ENCODE data around the gene RAB4A.

The RAB4A gene

DNA sequence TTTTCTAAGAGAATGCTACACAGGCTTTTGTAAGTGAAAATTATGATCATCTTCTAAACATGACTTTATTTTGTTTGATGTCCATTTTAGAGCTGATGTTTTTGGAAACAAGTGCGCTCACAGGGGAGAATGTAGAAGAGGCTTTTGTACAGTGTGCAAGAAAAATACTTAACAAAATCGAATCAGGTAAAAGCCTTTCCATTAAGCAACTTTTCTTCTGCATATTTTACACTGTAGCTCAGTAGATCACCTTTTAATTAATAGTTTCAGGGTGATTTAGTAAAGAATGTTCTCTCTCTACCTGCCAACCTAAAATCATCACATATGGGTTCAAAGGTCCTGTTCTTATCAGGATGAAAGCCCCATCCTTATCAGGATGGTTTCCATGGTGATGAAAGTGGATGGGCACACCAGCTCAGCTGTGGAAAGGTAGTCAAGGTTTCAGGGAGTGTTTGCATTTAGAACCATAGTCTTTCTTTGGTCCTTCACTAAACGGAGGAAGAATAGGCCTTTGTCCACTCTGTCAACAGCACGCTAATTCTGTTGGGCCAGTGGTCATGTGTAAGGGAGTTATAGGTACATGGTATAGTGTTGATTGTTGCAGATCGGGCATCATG lies 28.1 kb downstream of the RAB4A start:
- no peaks in the 10 kb centered on the region for H3K27me3 ChIP-seq (ENCODE audit: insufficient read depth, poor library complexity, severe bottlenecking)
- H3K27ac ChIP-seq (replicated peaks): no peak overlapping the region
- H3K4me3 ChIP-seq (replicated peaks; ENCODE audit: insufficient read depth, low read length): no peak overlapping the region
- TF ChIP-seq SPI1 (IDR thresholded peaks at IDR 0.05; ENCODE audit: borderline replicate concordance, low read depth): no peak
- no peak for TF ChIP-seq POLR2AphosphoS5 (IDR thresholded peaks at IDR 0.05; ENCODE audit: low read depth)
- no peak for DNase-seq (ENCODE audit: low read depth in 1 of 2, low spot score in 1 of 2)

DNA sequence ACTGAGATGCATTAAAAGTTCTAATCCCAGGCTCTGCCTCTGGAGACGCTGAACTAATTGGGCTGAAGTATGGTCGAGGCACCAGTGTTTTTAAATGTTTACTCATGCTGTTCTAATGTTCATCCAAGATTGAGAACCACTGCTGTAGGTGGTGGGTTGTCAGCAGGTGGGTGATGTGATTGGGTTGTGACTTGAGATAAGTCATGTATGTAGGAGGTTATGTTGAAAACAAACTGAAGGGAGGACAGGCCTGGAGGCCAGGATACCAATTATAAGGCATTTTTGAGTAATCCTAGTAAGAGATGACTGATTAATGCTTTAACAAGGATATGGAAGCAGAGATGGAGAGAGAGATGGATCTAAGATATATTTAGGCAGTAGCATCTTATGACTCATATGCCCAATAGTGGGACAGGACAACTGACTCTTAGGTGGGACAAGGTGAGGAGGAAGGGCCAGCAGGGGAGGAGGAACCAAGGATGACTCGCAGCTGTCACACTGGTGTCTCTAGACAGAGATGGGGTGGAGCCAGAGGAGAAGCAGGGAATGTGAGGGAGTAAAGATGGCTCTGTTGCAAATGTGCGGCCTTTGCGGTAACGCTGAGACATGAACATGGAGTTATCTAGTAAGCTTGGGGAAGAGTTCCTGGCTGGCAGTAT lies 29.3 kb downstream of the RAB4A start:
- Histone ChIP-seq H3K4me3 (replicated peaks; ENCODE audit: insufficient read depth, low read length) (no peak overlapping the region), H3K27me3 (ENCODE audit: insufficient read depth, poor library complexity, severe bottlenecking) (no peaks in the 10 kb centered on the region), H3K27ac (replicated peaks) (no peak overlapping the region)
- DNase-seq (ENCODE audit: low read depth in 1 of 2, low spot score in 1 of 2): no peak
- TF ChIP-seq, protein P1, sequence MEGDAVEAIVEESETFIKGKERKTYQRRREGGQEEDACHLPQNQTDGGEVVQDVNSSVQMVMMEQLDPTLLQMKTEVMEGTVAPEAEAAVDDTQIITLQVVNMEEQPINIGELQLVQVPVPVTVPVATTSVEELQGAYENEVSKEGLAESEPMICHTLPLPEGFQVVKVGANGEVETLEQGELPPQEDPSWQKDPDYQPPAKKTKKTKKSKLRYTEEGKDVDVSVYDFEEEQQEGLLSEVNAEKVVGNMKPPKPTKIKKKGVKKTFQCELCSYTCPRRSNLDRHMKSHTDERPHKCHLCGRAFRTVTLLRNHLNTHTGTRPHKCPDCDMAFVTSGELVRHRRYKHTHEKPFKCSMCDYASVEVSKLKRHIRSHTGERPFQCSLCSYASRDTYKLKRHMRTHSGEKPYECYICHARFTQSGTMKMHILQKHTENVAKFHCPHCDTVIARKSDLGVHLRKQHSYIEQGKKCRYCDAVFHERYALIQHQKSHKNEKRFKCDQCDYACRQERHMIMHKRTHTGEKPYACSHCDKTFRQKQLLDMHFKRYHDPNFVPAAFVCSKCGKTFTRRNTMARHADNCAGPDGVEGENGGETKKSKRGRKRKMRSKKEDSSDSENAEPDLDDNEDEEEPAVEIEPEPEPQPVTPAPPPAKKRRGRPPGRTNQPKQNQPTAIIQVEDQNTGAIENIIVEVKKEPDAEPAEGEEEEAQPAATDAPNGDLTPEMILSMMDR (IDR thresholded peaks at IDR 0.05; ENCODE audit: insufficient read depth, low read length): no peak
- no peak for TF ChIP-seq POLR2AphosphoS5 (IDR thresholded peaks at IDR 0.05; ENCODE audit: low read depth)
- no peak for TF ChIP-seq GABPA (IDR thresholded peaks at IDR 0.05; ENCODE audit: low read depth)
- TF ChIP-seq, protein P2, sequence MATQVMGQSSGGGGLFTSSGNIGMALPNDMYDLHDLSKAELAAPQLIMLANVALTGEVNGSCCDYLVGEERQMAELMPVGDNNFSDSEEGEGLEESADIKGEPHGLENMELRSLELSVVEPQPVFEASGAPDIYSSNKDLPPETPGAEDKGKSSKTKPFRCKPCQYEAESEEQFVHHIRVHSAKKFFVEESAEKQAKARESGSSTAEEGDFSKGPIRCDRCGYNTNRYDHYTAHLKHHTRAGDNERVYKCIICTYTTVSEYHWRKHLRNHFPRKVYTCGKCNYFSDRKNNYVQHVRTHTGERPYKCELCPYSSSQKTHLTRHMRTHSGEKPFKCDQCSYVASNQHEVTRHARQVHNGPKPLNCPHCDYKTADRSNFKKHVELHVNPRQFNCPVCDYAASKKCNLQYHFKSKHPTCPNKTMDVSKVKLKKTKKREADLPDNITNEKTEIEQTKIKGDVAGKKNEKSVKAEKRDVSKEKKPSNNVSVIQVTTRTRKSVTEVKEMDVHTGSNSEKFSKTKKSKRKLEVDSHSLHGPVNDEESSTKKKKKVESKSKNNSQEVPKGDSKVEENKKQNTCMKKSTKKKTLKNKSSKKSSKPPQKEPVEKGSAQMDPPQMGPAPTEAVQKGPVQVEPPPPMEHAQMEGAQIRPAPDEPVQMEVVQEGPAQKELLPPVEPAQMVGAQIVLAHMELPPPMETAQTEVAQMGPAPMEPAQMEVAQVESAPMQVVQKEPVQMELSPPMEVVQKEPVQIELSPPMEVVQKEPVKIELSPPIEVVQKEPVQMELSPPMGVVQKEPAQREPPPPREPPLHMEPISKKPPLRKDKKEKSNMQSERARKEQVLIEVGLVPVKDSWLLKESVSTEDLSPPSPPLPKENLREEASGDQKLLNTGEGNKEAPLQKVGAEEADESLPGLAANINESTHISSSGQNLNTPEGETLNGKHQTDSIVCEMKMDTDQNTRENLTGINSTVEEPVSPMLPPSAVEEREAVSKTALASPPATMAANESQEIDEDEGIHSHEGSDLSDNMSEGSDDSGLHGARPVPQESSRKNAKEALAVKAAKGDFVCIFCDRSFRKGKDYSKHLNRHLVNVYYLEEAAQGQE (IDR thresholded peaks at IDR 0.05; ENCODE audit: insufficient replicate concordance, low read depth): no peak
- no peak for TF ChIP-seq SPI1 (IDR thresholded peaks at IDR 0.05; ENCODE audit: borderline replicate concordance, low read depth)

DNA sequence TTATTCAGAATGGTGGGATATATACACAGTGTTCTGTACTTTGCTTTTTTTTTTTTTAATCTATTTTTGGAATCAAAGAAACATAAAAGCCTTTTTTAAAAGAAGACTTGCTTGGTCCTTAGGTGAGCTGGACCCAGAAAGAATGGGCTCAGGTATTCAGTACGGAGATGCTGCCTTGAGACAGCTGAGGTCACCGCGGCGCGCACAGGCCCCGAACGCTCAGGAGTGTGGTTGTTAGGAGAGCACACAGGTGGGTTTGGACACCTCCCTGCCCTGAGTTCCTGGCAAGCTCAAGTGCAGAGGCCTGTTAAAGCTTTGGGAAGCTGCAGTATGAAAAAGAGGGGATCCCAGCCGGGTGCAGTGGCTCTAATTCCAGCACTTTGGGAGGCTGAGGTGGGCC lies 31.8 kb downstream of the RAB4A start:
- no peak overlapping the region for H3K27ac ChIP-seq (replicated peaks)
- TF ChIP-seq GABPA (IDR thresholded peaks at IDR 0.05; ENCODE audit: low read depth) (no peak), POLR2AphosphoS5 (IDR thresholded peaks at IDR 0.05; ENCODE audit: low read depth) (no peak), SPI1 (IDR thresholded peaks at IDR 0.05; ENCODE audit: borderline replicate concordance, low read depth) (no peak)
- TF ChIP-seq, protein P2 (IDR thresholded peaks at IDR 0.05; ENCODE audit: insufficient replicate concordance, low read depth): no peak
- TF ChIP-seq, protein P1 (IDR thresholded peaks at IDR 0.05; ENCODE audit: insufficient read depth, low read length): no peak
- H3K4me3 ChIP-seq (replicated peaks; ENCODE audit: insufficient read depth, low read length): no peak overlapping the region
- DNase-seq (ENCODE audit: low read depth in 1 of 2, low spot score in 1 of 2): no peak
- no peaks in the 10 kb centered on the region for H3K27me3 ChIP-seq (ENCODE audit: insufficient read depth, poor library complexity, severe bottlenecking)

DNA sequence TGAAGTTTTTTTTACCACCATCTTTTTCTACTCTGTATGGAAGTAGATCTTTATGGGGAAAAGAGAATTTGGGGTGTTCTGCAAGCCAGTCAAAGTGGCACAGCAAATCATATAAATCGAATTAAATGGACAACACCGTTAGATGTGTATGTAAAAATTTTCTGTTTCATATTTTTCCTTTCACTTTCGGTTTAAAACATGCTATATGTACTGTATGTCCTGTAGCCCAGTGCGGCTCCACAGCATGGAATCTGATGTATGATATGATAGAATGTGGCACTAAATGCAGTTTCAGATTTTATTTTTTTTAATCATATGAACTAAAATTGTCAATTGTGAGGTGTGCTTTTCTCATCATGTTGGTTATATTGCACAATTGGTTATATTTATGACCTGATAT lies 32.9 kb downstream of the RAB4A start:
- TF ChIP-seq GABPA (IDR thresholded peaks at IDR 0.05; ENCODE audit: low read depth) (no peak), SPI1 (IDR thresholded peaks at IDR 0.05; ENCODE audit: borderline replicate concordance, low read depth) (no peak), POLR2AphosphoS5 (IDR thresholded peaks at IDR 0.05; ENCODE audit: low read depth) (no peak)
- TF ChIP-seq, protein P1 (IDR thresholded peaks at IDR 0.05; ENCODE audit: insufficient read depth, low read length): no peak
- TF ChIP-seq, protein P2 (IDR thresholded peaks at IDR 0.05; ENCODE audit: insufficient replicate concordance, low read depth): no peak
- Histone ChIP-seq H3K27me3 (ENCODE audit: insufficient read depth, poor library complexity, severe bottlenecking) (no peaks in the 10 kb centered on the region), H3K4me3 (replicated peaks; ENCODE audit: insufficient read depth, low read length) (no peak overlapping the region), H3K27ac (replicated peaks) (no peak overlapping the region)
- no peak for DNase-seq (ENCODE audit: low read depth in 1 of 2, low spot score in 1 of 2)
